Smooth muscle cell (in vitro differentiated cells): ENCODE results near the gene GAB3. TPM values are rescaled to one million over a fixed set of nuclear protein-coding genes. Genes with fewer than 3 reads are reported as not detected.

Source experiments
- DNase-seq: peaks from one replicate; lab custom pipeline; 2025; ENCODE audit not compliant: unreplicated experiment; lab: John Stamatoyannopoulos, UW
- H2AFZ ChIP-seq: fragments of 200-600 bp; sonication (generic); 2 replicates; pipeline ENCODE4 v1.6.0; 2016; ENCODE audit warnings: antibody characterized with exemption, low read depth, mild to moderate bottlenecking
- H3F3A ChIP-seq: fragments of 200-600 bp; sonication (generic); 2 replicates; pipeline ENCODE4 v1.6.0; 2017; ENCODE audit warnings: antibody characterized with exemption, low read depth
- H3K27ac ChIP-seq: fragments of 200-600 bp; sonication (generic); 2 replicates; pipeline ENCODE4 v1.5.1; 2016; ENCODE audit warnings: low read depth, mild to moderate bottlenecking
- H3K27me3 ChIP-seq: fragments of 200-600 bp; sonication (generic); 2 replicates; pipeline ENCODE4 v1.6.1; 2016; ENCODE audit warnings: low read depth, mild to moderate bottlenecking
- H3K36me3 ChIP-seq: fragments of 200-600 bp; sonication (generic); 2 replicates; pipeline ENCODE4 v1.5.1; 2016; ENCODE audit warnings: low read depth
- H3K4me1 ChIP-seq: fragments of 200-600 bp; sonication (generic); 2 replicates; pipeline ENCODE4 v1.5.1; 2016; ENCODE audit warnings: low read depth
- H3K4me2 ChIP-seq: fragments of 200-600 bp; sonication (generic); 2 replicates; pipeline ENCODE4 v1.6.0; 2016; ENCODE audit warnings: mild to moderate bottlenecking
- H3K4me3 ChIP-seq: fragments of 200-600 bp; sonication (generic); 2 replicates; pipeline ENCODE4 v1.5.1; 2016; ENCODE audit warnings: mild to moderate bottlenecking
- H3K79me2 ChIP-seq: fragments of 200-600 bp; sonication (generic); 2 replicates; pipeline ENCODE4 v1.6.0; 2016; ENCODE audit warnings: low read depth, mild to moderate bottlenecking
- H3K9ac ChIP-seq: fragments of 200-600 bp; sonication (generic); 2 replicates; pipeline ENCODE4 v1.6.0; 2016; ENCODE audit warnings: low read depth
- H3K9me3 ChIP-seq: fragments of 200-600 bp; sonication (generic); replicated peaks from 2 replicates; pipeline ENCODE4 v1.5.1; 2016; ENCODE audit warnings: low read depth
- H4K20me1 ChIP-seq: fragments of 200-600 bp; sonication (generic); 2 replicates; pipeline ENCODE4 v1.6.0; 2016; ENCODE audit warnings: low read depth
- WGBS: methylation state at CpG from one replicate; pipeline ENCODE4 v1.1.7; 2016; ENCODE audit warnings: low lambda C conversion rate; 5-methylcytosine and 5-hydroxymethylcytosine counted together
- polyA plus RNA-seq: library from polyadenylated mRNA; unstranded; fragments of >200 nt; fragmentation: Nextera tagmentation; extraction: Ambion mirVana; gene quantifications from 2 replicates; pipeline ENCODE4 v1.2.1, GENCODE V29; 2016
- total RNA-seq: library from RNA; depleted of rRNA; stranded (reverse); fragments of >200 nt; gene quantifications from 2 replicates; pipeline ENCODE4 v1.2.3, GENCODE V29; 2014
- TF ChIP-seq, protein P1 (sequence below): fragments of 200-600 bp; sonication (generic); IDR thresholded peaks from 2 replicates; pipeline ENCODE4 v1.5.1; 2017; ENCODE audit warnings: borderline replicate concordance, mild to moderate bottlenecking, antibody characterized with exemption; ENCODE audit not compliant: insufficient read depth, poor library complexity, severe bottlenecking

GAB3 gene
- total and polyA plus RNA-seq, 2 experiments from 2014 or later = 0.39 to 0.72 TPM

DNA sequence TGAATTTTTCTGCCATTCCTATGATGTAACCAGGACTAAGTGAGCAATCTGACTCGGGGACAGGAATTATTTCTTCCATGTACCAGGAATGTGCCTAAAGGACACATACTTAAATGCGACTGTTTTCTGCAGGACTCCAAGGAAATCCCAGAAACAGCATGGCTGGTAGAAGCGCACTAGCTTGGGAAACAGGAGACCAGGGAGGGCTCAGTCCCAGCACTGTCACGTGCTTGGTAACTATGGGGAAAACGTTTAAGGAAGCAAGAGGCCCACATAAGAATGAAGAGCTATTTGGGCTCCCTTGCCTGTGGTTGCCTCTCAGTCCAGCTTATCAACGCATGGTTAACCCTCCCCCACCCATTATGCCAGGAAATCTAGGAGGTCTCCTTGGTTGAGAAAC, 34.8 kb upstream of the GAB3 start:
- WGBS = 63% methylated on average over 6 of the region's 6 CpGs

DNA sequence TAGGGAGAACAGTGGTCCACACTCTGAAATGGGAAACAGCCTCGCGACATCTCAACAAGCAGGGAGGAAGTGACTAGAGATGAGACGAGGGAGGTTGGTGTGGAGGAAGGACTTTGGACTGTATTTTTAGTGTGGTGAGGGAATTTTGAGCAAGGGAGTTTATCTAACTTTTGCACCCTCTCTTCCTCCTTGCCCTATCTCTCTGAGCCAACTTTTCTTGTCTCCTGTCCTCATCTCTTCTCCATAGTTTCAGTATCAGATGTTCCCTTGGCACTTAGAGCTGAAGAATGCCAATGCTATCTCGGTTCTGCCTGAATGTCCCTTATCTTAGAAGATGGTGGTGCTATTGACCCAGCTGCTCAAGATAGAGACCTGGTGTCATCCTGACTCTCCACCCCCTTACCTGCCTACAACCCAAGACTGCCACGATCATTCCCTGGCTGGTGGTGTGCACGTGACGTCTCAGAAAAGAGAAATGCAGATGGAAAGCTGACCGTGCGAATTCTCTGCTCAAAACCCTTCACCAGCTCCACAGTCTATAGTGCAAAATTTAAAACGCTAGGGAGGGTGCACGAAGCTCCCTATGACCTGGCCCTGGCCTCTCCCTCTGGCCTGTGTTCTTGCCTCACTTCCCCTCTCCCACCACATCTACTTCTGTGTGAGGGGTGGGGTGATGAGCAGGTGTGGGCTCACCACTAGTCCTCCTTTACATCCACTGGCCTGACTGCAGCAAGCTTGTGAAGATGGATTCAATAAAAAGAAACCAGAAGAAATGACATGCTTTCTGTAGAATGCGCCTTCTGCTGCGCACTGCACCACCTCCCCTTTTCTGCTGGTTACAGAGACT, 33.5 kb upstream of the GAB3 start:
- Histone ChIP-seq H3K9ac (no peak overlapping the region), H3K27ac (no peak overlapping the region), H3K4me3 (no peak overlapping the region), H3K36me3 (no peaks in the 10 kb centered on the region), H2AFZ (no peak overlapping the region), H3K4me1 (no peaks in the 10 kb centered on the region), H3K4me2 (no peak overlapping the region), H3K27me3 (no peaks in the 10 kb centered on the region), H3F3A (no peaks in the 10 kb centered on the region), H3K79me2 (no peaks in the 10 kb centered on the region), H3K9me3 (no peaks in the 10 kb centered on the region), H4K20me1 (no peaks in the 10 kb centered on the region)
- 87% methylated on average over 13 of the region's 13 CpGs for WGBS
- TF ChIP-seq, protein P1, sequence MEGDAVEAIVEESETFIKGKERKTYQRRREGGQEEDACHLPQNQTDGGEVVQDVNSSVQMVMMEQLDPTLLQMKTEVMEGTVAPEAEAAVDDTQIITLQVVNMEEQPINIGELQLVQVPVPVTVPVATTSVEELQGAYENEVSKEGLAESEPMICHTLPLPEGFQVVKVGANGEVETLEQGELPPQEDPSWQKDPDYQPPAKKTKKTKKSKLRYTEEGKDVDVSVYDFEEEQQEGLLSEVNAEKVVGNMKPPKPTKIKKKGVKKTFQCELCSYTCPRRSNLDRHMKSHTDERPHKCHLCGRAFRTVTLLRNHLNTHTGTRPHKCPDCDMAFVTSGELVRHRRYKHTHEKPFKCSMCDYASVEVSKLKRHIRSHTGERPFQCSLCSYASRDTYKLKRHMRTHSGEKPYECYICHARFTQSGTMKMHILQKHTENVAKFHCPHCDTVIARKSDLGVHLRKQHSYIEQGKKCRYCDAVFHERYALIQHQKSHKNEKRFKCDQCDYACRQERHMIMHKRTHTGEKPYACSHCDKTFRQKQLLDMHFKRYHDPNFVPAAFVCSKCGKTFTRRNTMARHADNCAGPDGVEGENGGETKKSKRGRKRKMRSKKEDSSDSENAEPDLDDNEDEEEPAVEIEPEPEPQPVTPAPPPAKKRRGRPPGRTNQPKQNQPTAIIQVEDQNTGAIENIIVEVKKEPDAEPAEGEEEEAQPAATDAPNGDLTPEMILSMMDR = no peak
- DNase-seq = no peak

More for the DNA sequence above, 34.8 kb upstream of the GAB3 start:
- no peaks in the 10 kb centered on the region for H3F3A ChIP-seq
- H3K4me3 ChIP-seq = no peak overlapping the region
- no peaks in the 10 kb centered on the region for H3K36me3 ChIP-seq
- H3K9me3 ChIP-seq = no peaks in the 10 kb centered on the region
- H3K27ac ChIP-seq = no peak overlapping the region
- H3K4me2 ChIP-seq = no peak overlapping the region
- no peak overlapping the region for H3K9ac ChIP-seq
- H2AFZ ChIP-seq = no peak overlapping the region
- H3K4me1 ChIP-seq = no peaks in the 10 kb centered on the region
- DNase-seq = no peak
- TF ChIP-seq, protein P1 = no peak
- no peaks in the 10 kb centered on the region for H4K20me1 ChIP-seq
- H3K27me3 ChIP-seq = no peaks in the 10 kb centered on the region
- H3K79me2 ChIP-seq = no peaks in the 10 kb centered on the region

DNA sequence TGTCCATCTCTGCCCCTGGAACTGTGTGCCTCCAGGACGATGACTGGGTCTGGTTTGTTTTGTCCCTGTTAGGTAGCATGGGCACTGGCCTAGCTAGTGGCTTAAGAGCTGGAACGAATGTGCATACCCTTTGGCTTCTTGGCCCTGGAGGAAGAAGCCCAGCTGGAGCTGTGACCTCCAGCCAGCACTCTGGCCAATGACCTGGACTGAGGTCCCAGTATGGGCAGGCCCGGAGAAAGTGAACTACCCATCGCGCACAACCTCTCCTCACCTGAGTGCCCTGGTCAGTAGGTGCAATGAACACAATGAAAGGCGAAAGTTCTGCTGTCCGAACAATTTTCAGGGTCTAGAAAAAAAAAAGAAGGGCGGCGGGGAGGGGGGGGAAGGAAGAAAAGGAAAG, 30.1 kb upstream of the GAB3 start:
- no peaks in the 10 kb centered on the region for H3K9me3 ChIP-seq
- TF ChIP-seq, protein P1 = no peak
- 78% methylated on average over 9 of the region's 9 CpGs for WGBS
- no peak for DNase-seq
- H4K20me1 ChIP-seq = no peaks in the 10 kb centered on the region
- H3K4me1 ChIP-seq = no peaks in the 10 kb centered on the region
- no peaks in the 10 kb centered on the region for H3K79me2 ChIP-seq
- no peaks in the 10 kb centered on the region for H3K27me3 ChIP-seq
- no peaks in the 10 kb centered on the region for H3F3A ChIP-seq
- H2AFZ ChIP-seq = no peak overlapping the region
- H3K4me3 ChIP-seq = no peak overlapping the region
- no peaks in the 10 kb centered on the region for H3K36me3 ChIP-seq
- no peak overlapping the region for H3K27ac ChIP-seq
- no peak overlapping the region for H3K4me2 ChIP-seq
- no peak overlapping the region for H3K9ac ChIP-seq

DNA sequence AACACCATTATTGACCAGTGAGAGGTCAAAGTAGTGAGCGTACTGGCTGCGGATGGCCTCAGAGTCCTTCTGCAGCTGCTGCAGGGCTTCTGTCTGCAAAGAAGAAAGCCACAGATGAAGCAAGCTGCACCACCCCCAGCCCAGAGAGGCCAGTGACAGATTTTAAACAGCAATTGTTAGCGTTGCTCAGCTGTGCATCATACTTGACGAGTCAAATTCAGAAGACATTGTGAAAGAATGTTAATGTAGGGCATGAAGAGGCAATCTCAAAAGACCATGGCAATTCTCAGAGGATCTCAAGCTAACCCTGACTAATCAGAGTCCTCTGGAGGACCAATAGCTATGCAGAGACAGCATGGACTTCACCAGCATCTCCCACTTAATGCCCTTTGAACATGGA, 28.4 kb upstream of the GAB3 start:
- H3K9me3 ChIP-seq = no peaks in the 10 kb centered on the region
- H3K36me3 ChIP-seq = no peaks in the 10 kb centered on the region
- H3K4me2 ChIP-seq = no peak overlapping the region
- no peak for DNase-seq
- H3K9ac ChIP-seq = no peak overlapping the region
- H2AFZ ChIP-seq = no peak overlapping the region
- no peaks in the 10 kb centered on the region for H3K79me2 ChIP-seq
- H3K4me3 ChIP-seq = no peak overlapping the region
- no peak overlapping the region for H3K27ac ChIP-seq
- 81% methylated on average over 4 of the region's 4 CpGs for WGBS
- no peaks in the 10 kb centered on the region for H3K4me1 ChIP-seq
- TF ChIP-seq, protein P1 = no peak
- no peaks in the 10 kb centered on the region for H4K20me1 ChIP-seq
- no peaks in the 10 kb centered on the region for H3F3A ChIP-seq
- H3K27me3 ChIP-seq = no peaks in the 10 kb centered on the region
